ENCODE results near the gene PIM1. TPM values are rescaled to one million over a fixed set of nuclear protein-coding genes. Genes with fewer than 3 reads are reported as not detected.

Gene PIM1
- total and polyA plus RNA-seq, 10 of the 15 experiments (the other 5 are each of a cell fraction or from before 2014, with no cell fraction given), result 0.66 to 33.9 (median 10.2) TPM

- no peak for TF ChIP-seq PBX3 (IDR thresholded peaks at IDR 0.05; ENCODE audit: insufficient replicate concordance, low read depth, low read length)
Observed at GRCh38 chr6:37121556-37121955, 48.4 kb upstream of the PIM1 start (continued).

GRCh38 chr6:37122861-37123260 lies 47.1 kb upstream of the PIM1 start:
- ChIA-PET SMC1A (ENCODE audit: uncharacterized antibody, unreplicated experiment) (interaction anchor here (1.3 kb wide), 1 partner anchor 49 kb away, joined by 5 read pairs; no protein-coding TSS in a partner anchor), RAD21 (ENCODE audit: unreplicated experiment) (interaction anchor here (1.0 kb wide), 1 partner anchor 9 kb away, joined by 3 read pairs; no protein-coding TSS in a partner anchor), CTCF (no interaction called here), POLR2A (interaction anchor here (0.9 kb wide), 1 partner anchor 12 kb away, joined by 6 read pairs; no protein-coding TSS in a partner anchor)
- intact Hi-C loops (cut with micrococcal nuclease; ENCODE audit: unreplicated experiment), result no loop called here
- BruUV-seq (replicated peaks), result no TSS peak
- Histone ChIP-seq H2AFZ (ENCODE audit: control insufficient read depth, low read depth, low read length) (no peak overlapping the region), H3K27me3 (replicated peaks in 1 of 2; ENCODE audit: control insufficient read depth in 2 of 2, insufficient read depth in 2 of 2, low read length in 1 of 2) (no peaks in the 10 kb centered on the region), H3K79me2 (ENCODE audit: control insufficient read depth, insufficient read depth, low read length) (no peaks in the 10 kb centered on the region), H3K36me3 (ENCODE audit: control insufficient read depth in 2 of 2, insufficient read depth in 2 of 2, low read length in 1 of 2) (no peaks in the 10 kb centered on the region), H3K27ac (ENCODE audit: control insufficient read depth, insufficient read depth) (no peak overlapping the region), H3K4me2 (ENCODE audit: control insufficient read depth, insufficient read depth) (no peak overlapping the region), H3K9ac (ENCODE audit: control insufficient read depth, insufficient read depth, low read length) (no peak overlapping the region), H3K4me3 (no peak overlapping the region), H4K20me1 (ENCODE audit: control insufficient read depth, insufficient read depth) (no peaks in the 10 kb centered on the region), H3K4me1 (ENCODE audit: control insufficient read depth, insufficient read depth, low read length) (peaks cover 9% of the 10 kb centered on the region), H3K9me3 (replicated peaks; ENCODE audit: control insufficient read depth, insufficient read depth, low read length) (no peaks in the 10 kb centered on the region)
- 94% methylated on average over 5 of the region's 5 CpGs for WGBS (ENCODE audit: insufficient coverage, insufficient replicate concordance, low lambda C conversion rate, missing lambda C conversion rate)
- FAIRE-seq (no peak), DNase-seq (ENCODE audit: low read depth, low spot score) (no peak), ATAC-seq (no peak)
- in situ Hi-C loops (cut with MboI), result no loop called here
- no peak for TF ChIP-seq MYB (IDR thresholded peaks at IDR 0.05; ENCODE audit: borderline replicate concordance, low read depth, low read length)
- TF ChIP-seq EGR1 (IDR thresholded peaks at IDR 0.05; ENCODE audit: borderline replicate concordance in 1 of 2, low read depth in 2 of 2, low read length in 2 of 2), result no peak
- TF ChIP-seq MXI1 (IDR thresholded peaks at IDR 0.05; ENCODE audit: low read depth, low read length), result no peak
- no peak for TF ChIP-seq TARDBP (IDR thresholded peaks at IDR 0.05; ENCODE audit: borderline replicate concordance)
- no peak for TF ChIP-seq CEBPB (IDR thresholded peaks at IDR 0.05; ENCODE audit: borderline replicate concordance in 1 of 2, low read depth in 2 of 2, low read length in 2 of 2)
- no peak for TF ChIP-seq PKNOX1 (IDR thresholded peaks at IDR 0.05)
- no peak for TF ChIP-seq USF2 (IDR thresholded peaks at IDR 0.05; ENCODE audit: borderline replicate concordance, low read depth, low read length)
- TF ChIP-seq ZZZ3 (IDR thresholded peaks at IDR 0.05; ENCODE audit: control insufficient read depth, insufficient read length, low read depth), result no peak
- no peak for TF ChIP-seq ATF3 (IDR thresholded peaks at IDR 0.05; ENCODE audit: borderline replicate concordance, extremely low read depth, low read depth, low read length)
- no peak for TF ChIP-seq NKRF (conservative IDR thresholded peaks at IDR 0.05)
- no peak for TF ChIP-seq NBN (IDR thresholded peaks at IDR 0.05)
- TF ChIP-seq ZBTB11 (CRISPR knock-in tag; IDR thresholded peaks at IDR 0.05), result no peak
